AG10803 (cell line): ENCODE results near the gene ITGA2B.
"Not testable (repeated sequence)": the region's sequence is repeated elsewhere in the genome, so short reads cannot be mapped to it uniquely, and the experiment has no call there.

Experiments
- DNase-seq: peaks from one replicate; pipeline ENCODE4 v3.0.0; 2010; ENCODE audit warnings: low read depth
- H3K4me3 ChIP-seq: 2 replicates; pipeline ENCODE4 v1.5.1; 2011; ENCODE audit warnings: mild to moderate bottlenecking, low read length, control low read depth
- TF ChIP-seq, protein P1 (sequence below): conservative IDR thresholded peaks from 2 replicates; pipeline ENCODE4 v1.5.1; 2011; ENCODE audit warnings: mild to moderate bottlenecking, low read length, control low read depth, inconsistent platforms

ITGA2B gene

DNA sequence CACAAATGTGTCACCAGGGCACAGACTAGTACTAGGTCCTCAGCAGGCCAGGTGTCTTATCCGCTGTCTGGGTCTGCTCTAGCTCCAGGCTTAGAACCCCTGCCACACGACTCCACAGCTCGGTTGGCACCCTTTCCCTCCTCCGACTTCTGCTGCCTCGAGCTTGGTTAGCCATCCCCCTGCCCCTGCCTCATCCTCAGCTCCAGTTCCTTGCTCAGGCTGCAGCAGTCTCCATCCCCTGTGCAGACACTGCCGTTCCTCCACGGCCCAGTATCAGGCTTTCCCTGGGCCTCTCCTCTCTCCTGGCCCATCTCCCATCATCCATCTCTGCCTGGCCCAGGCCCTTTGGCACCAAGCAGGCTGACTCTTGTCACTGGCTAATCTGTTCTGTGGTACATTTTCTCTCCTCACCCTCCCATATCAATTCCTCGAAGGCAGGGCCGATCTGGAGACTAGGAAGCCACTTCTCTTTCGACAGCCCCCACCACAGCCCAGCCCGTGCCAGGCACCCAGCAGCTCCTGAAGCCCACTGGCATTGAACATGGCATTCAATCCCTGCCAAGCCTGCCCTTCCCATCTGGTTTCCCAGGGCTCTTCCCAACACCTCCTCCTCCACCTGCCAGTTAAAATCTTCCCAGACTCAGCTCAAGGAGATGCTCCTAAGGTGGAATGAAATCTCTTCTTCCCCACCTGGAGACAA is 45.8 kb downstream of the ITGA2B start:
- H3K4me3 ChIP-seq: no peak overlapping the region
- no peak for DNase-seq
- TF ChIP-seq, protein P1, sequence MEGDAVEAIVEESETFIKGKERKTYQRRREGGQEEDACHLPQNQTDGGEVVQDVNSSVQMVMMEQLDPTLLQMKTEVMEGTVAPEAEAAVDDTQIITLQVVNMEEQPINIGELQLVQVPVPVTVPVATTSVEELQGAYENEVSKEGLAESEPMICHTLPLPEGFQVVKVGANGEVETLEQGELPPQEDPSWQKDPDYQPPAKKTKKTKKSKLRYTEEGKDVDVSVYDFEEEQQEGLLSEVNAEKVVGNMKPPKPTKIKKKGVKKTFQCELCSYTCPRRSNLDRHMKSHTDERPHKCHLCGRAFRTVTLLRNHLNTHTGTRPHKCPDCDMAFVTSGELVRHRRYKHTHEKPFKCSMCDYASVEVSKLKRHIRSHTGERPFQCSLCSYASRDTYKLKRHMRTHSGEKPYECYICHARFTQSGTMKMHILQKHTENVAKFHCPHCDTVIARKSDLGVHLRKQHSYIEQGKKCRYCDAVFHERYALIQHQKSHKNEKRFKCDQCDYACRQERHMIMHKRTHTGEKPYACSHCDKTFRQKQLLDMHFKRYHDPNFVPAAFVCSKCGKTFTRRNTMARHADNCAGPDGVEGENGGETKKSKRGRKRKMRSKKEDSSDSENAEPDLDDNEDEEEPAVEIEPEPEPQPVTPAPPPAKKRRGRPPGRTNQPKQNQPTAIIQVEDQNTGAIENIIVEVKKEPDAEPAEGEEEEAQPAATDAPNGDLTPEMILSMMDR: no peak

DNA sequence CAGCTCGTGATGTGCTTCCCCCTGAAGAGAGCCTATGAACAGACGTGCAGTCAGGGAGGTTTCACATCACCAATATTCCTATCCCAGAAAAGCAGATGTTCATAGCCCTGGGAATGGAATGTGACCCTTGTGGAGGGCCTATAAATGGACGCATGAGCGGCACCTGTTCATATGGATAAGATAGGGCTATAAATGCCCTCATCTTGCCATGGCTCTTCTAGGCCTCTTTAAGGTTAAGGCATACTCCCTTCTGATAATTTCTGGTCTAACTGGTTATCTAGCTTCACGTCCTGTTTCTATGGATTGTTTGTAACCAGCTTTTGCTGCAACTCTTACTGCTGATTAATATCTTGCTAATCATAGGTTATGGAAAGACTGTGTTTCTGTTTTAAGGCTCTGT is 48.9 kb downstream of the ITGA2B start:
- H3K4me3 ChIP-seq, DNase-seq: not testable (repeated sequence)

DNA sequence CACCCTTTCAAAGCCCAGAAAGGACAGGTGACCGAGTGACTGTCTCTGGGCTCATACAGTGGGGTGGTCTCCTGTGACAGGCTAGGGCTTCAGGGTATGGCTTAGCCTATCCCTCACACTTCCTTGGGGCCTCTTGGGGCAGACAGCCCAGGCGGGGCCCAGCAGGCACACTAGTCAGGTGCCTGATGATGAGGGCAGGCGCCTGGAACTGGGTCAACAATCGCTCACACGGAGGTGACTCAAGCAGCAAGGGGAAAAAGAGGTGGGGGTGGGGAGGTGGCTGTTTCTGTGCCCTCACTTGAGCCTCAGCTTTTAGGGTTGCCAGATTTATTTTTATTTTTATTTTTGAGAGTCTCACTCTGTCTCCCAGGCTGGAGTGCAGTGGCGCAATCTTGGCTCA is 50.7 kb downstream of the ITGA2B start:
- DNase-seq: no peak
- H3K4me3 ChIP-seq: no peak overlapping the region
- TF ChIP-seq, protein P1: no peak

DNA sequence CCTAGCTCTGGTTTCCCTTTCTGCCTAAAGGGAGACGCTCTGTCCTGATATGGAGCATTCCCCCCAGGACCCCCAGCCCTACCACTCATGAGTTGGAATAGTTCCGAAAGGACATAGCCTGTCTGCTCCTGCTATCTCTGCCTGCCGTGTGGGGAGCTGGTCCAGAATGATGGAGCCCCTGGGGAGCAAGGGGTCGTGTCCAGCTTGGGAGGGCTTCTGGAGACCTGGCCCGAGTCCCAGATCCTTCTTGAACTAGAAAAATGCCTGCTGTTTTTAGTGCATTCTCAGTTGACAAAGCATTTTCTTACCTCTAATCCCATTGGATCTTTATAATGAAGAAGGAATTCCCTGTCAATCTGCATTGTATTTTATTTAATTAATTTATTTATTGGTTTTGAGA is 53.5 kb downstream of the ITGA2B start:
- TF ChIP-seq, protein P1: no peak
- no peak overlapping the region for H3K4me3 ChIP-seq
- DNase-seq: no peak

DNA sequence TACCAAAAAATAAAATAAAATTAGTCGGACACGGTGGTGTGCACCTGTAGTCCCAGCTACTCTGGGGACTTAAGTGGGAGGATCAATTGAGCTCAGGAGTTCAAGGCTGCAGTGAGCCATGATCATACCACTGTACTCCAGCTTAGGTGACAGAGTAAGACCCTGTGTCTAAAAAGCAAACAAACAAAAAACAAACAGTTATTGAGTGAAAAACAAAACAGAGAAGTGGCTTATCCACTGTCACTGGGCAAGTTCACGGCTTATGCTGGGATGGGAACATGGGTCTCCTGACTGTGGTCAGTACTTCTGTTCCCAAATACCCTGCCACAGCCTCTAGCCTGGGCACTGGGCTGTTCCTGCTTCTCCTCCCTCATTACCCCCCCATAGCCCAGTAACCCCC is 53.9 kb downstream of the ITGA2B start:
- DNase-seq: no peak
- no peak overlapping the region for H3K4me3 ChIP-seq
- TF ChIP-seq, protein P1: no peak

DNA sequence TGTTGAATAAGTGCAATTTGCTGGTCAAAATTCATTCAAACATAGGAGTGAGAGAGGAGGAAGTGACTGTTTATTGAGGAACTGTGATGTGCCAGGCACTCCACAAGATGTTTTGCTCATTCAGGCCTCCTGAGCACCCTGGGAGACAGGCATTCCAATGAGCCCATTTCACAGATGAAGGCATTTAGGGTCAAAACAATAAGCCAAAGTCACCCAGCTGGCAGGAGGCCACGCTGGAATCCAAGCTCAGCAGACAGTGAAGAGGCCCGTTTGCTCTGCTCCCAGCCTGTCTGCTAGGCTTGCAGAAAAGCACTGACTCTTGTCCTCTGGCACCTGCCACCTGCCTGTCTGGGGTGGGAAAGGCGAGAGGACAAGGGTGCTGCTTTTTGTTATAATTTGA is 54.7 kb downstream of the ITGA2B start:
- TF ChIP-seq, protein P1: no peak
- no peak overlapping the region for H3K4me3 ChIP-seq
- DNase-seq: no peak

DNA sequence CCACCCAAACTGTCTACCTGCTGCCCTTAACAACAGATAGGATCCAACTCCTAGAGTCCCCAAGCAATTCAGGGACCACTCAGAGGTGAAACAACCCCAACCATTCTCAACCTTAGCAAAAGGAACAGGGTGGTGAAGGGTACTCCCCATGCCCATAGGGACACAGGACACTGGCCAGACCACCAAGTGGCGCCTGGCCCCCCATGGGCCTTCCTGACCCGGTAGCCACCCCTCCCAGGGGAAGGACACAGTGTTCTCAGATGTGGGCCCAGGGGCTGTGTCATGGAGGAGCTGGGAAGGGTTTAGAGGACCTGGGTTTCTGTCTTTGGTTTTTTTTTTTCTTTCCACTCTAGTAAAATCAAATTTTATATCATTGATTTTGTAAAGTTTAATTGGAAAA is 55.1 kb downstream of the ITGA2B start:
- H3K4me3 ChIP-seq: no peak overlapping the region
- TF ChIP-seq, protein P1: no peak
- no peak for DNase-seq
